GM21423 (cell line): ENCODE measurements around the gene NUDT3.
"Not testable (repeated sequence)": the region's sequence is repeated elsewhere in the genome, so short reads cannot be mapped to it uniquely, and the experiment has no call there.

Experiments
- ATAC-seq: cut with Tn5 transposase; IDR thresholded peaks from one replicate; pipeline ENCODE4 v1.9.1; 2021; ENCODE audit warnings: mild to moderate bottlenecking, moderate library complexity; ENCODE audit not compliant: unreplicated experiment

Gene NUDT3

GRCh38 chr6:34346175-34347119 lies 46.0 kb downstream of the NUDT3 start:
- ATAC-seq, result peak; percentile 64

GRCh38 chr6:34343806-34344205 lies 48.7 kb downstream of the NUDT3 start:
- ATAC-seq, result no peak

- no peak for ATAC-seq
Observed at GRCh38 chr6:34342247-34342646, 50.2 kb downstream of the NUDT3 start.

- no peak for ATAC-seq
Observed at GRCh38 chr6:34341481-34341971, 50.9 kb downstream of the NUDT3 start.

GRCh38 chr6:34340906-34341480 lies 51.5 kb downstream of the NUDT3 start:
- ATAC-seq, result no peak

GRCh38 chr6:34340394-34340793 lies 52.1 kb downstream of the NUDT3 start:
- ATAC-seq, result no peak

GRCh38 chr6:34339971-34340370 lies 52.5 kb downstream of the NUDT3 start:
- ATAC-seq, result no peak

GRCh38 chr6:34339432-34339831 lies 53.0 kb downstream of the NUDT3 start:
- no peak for ATAC-seq

GRCh38 chr6:34338811-34339210 lies 53.7 kb downstream of the NUDT3 start:
- ATAC-seq, result no peak

GRCh38 chr6:34338377-34338776 lies 54.1 kb downstream of the NUDT3 start:
- no peak for ATAC-seq

- ATAC-seq, result no peak
Observed at GRCh38 chr6:34334796-34335416, 57.6 kb downstream of the NUDT3 start.

GRCh38 chr6:34333858-34334257 lies 58.6 kb downstream of the NUDT3 start:
- no peak for ATAC-seq

GRCh38 chr6:34332251-34333198 lies 59.9 kb downstream of the NUDT3 start:
- no peak for ATAC-seq

- ATAC-seq, result no peak
Observed at GRCh38 chr6:34331371-34332050, 61.0 kb downstream of the NUDT3 start.

- ATAC-seq, result not testable (repeated sequence)
Observed at GRCh38 chr6:34329814-34330213, 62.7 kb downstream of the NUDT3 start.

GRCh38 chr6:34328969-34329368 lies 63.5 kb downstream of the NUDT3 start:
- no peak for ATAC-seq

- not testable (repeated sequence) for ATAC-seq
Observed at GRCh38 chr6:34327313-34328205, 64.9 kb downstream of the NUDT3 start.

- ATAC-seq, result no peak
Observed at GRCh38 chr6:34325633-34326032, 66.8 kb downstream of the NUDT3 start.
